PFSK-1 (cell line): ENCODE measurements around the gene RPA3.

ENCODE experiments used
- FOXP2 ChIP-seq: optimal IDR thresholded peaks from 2 replicates; pipeline ENCODE3; 2011; ENCODE audit warnings: borderline replicate concordance, control low read depth, inconsistent platforms; ENCODE audit not compliant: insufficient read depth; ENCODE audit errors: extremely low read length, extremely low read depth
- POLR2AphosphoS5 ChIP-seq: IDR thresholded peaks from 2 replicates; pipeline ENCODE4 v1.6.1; 2012; ENCODE audit warnings: low read depth, mild to moderate bottlenecking, control low read depth, low read length, moderate library complexity
- REST ChIP-seq, 2 experiments: IDR thresholded peaks; 2 replicates each; pipeline versions ENCODE4 v1.6.1 to v1.8.0; 2011 to 2012; ENCODE audit warnings: low read depth in 2 of 2, low read length in 2 of 2, control low read depth in 1 of 2, inconsistent platforms in 1 of 2, mild to moderate bottlenecking in 1 of 2, moderate library complexity in 1 of 2; ENCODE audit not compliant: insufficient read depth in 1 of 2

- no peak for TF ChIP-seq REST (IDR thresholded peaks at IDR 0.05; ENCODE audit: insufficient read depth in 1 of 2, low read depth in 2 of 2, low read length in 2 of 2)
- TF ChIP-seq POLR2AphosphoS5, result no peak
- no peak for TF ChIP-seq FOXP2
These were observed 104.2 kb downstream of the RPA3 start for GRCh38 chr7:7614018-7614741.
